Subcutaneous adipose tissue (tissue), 4 donors: ENCODE measurements around the gene ARID5B. TPM values are rescaled to one million over a fixed set of nuclear protein-coding genes. Genes with fewer than 3 reads are reported as not detected.

Source experiments
- total RNA-seq, 4 donors: library from RNA; depleted of rRNA; stranded (reverse); fragments of >200 nt; gene quantifications; one replicate each; pipeline ENCODE4 v1.1.0, GENCODE V29; 2016
- TF ChIP-seq, protein P1 (sequence below): fragments of 450-650 bp; IDR thresholded peaks from one replicate; pipeline ENCODE4 v1.5.1; 2016; ENCODE audit warnings: low read depth, mild to moderate bottlenecking, control low read depth, antibody characterized with exemption, moderate library complexity

Gene ARID5B
- total RNA-seq, 4 donors from 2014 or later: 61.4 to 193 (median 86.2) TPM

DNA sequence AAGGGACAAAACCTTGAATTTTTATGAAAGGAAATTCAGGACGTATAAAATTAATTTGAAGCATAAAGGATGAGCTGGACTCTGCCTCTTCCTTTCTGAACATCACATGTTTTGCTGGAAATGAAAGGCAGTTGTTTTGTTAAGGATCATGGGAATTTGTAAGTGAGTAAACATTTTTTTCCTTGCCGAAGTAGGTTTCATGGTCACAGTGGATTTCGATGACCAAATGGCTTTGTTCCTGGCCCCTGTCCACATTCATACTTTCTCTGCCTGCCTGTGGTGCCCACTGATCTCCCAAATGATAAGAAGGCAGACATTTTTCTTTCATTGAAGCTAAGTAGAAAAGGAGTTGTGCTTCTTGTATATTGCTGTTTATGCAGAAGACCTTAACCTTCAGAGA is 104.2 kb downstream of the ARID5B start:
- TF ChIP-seq, protein P1, sequence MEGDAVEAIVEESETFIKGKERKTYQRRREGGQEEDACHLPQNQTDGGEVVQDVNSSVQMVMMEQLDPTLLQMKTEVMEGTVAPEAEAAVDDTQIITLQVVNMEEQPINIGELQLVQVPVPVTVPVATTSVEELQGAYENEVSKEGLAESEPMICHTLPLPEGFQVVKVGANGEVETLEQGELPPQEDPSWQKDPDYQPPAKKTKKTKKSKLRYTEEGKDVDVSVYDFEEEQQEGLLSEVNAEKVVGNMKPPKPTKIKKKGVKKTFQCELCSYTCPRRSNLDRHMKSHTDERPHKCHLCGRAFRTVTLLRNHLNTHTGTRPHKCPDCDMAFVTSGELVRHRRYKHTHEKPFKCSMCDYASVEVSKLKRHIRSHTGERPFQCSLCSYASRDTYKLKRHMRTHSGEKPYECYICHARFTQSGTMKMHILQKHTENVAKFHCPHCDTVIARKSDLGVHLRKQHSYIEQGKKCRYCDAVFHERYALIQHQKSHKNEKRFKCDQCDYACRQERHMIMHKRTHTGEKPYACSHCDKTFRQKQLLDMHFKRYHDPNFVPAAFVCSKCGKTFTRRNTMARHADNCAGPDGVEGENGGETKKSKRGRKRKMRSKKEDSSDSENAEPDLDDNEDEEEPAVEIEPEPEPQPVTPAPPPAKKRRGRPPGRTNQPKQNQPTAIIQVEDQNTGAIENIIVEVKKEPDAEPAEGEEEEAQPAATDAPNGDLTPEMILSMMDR: no peak

DNA sequence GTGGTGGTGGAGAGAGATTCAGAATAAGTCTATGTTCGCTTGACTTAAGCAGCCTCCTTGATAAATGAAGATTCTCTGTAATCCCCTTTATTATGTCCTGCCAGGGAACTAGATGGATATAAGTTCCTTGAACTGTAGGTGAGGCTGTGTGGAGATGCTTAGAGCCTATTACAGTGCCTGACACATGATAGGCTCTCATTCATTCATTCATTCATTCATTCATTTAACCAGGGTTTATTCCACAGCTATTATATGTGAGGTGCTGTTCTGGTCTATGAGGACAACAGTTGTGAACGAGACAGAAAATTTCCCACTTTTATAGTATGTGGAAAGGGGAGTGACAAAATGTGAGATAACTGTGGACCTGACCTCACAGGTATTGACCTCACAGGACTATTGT is 105.6 kb downstream of the ARID5B start:
- TF ChIP-seq, protein P1: no peak

DNA sequence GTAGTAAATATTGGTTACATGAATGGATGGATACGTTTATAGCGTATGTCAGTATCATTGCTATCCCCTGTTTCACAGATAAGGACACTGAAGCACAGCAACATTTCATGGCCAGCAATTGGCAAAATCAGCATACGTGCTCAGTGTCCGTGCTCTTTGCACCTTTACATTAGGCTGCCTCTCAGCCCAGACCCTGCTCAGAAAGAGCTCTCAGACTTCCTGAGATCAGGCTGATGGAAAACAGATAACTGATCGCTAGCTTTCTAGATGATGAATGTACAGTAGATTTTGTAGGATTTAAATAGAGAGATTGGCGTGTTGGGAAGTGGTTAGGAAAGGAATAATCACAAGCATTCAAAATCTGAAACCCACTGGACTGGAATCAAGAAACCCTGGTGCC is 106.7 kb downstream of the ARID5B start:
- TF ChIP-seq, protein P1: no peak

DNA sequence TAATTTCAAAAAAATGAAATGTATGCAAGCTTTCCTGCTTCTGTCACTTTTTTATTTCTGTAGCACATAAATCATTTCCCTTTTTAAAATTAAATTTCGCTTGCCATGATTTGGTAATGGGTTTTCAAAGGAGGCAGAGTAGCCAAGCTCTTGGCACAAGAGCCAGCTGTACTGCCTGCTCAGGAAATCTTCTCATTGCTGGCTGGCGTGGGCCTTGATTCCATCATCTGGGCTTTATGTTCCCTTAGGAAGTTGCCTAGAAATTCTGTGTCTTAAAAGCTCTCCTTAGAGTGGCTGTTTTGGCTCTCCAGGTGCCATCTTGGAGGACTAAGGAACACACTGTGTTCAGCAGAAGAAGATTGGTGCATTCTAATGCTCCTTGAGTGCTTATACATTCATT is 107.4 kb downstream of the ARID5B start:
- TF ChIP-seq, protein P1: no peak

DNA sequence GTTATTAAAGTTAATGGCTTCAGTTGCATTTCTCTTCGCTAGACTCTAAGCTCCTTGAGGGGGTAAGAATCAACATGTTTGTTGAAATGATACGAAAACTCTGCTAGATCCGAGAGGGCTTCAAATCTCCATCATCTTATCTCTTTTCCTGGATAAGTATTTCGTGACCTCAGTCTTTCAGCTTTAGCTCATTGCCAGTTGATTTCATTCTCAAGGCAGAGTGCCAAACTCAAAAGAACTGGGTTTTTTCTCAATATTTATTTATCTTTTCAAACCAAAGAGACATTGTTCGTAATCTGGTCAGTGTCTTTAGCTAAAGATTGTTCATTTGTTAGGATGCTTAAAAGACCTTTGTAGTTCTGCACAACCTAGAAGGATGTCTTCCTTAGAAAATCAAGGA is 108.9 kb downstream of the ARID5B start:
- TF ChIP-seq, protein P1: no peak

DNA sequence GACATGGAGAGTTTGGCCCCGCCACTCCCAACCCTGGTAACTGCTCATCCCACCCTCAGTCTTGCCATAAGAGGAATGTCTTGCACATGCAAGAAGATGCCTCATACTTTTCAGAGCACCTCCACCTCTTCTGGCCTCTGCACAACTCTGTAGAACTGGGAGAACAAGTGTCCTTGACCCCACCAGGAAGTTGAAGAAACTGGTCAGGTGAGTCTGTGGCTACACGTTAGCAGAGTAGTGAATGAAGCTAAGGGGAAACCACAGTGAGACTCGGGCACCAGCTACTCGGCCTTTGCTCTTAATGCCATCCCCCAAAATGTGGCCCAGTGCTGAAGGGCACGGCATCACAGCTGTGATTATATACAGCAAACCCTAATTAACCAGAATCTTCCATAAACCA is 110.1 kb downstream of the ARID5B start:
- TF ChIP-seq, protein P1: no peak

DNA sequence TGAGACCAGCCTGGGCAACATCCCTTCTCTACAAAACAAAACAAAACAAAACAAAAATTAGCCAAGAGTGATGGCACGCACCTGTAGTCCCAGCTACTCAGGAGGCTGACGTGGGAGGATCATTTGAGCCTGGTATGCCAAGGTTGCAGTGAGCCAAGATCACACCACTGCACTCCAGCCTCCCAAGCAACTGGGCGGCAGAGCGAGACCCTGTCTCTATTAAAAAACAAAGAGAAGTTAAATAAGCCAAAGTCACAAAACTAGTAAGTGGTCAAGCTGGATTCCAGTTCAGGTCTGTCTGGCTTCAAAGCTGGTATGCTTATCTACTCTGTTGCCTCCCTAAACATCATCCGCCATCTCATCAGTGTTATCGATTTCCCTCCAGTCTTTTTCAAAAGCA is 110.8 kb downstream of the ARID5B start:
- TF ChIP-seq, protein P1: no peak
